SU-DHL-6 (cell line): ENCODE results near the gene EIF4E.

Experiments used
- CTCF ChIP-seq: fragments of 200-600 bp; sonication (generic); IDR thresholded peaks from one replicate; pipeline ENCODE4 v1.5.1; 2017; ENCODE audit warnings: antibody characterized with exemption, mild to moderate bottlenecking, low read length, moderate library complexity; ENCODE audit not compliant: insufficient read depth, poor library complexity, severe bottlenecking
- EZH2phosphoT487 ChIP-seq: fragments of 200-600 bp; sonication (generic), shearing (Covaris generic); conservative IDR thresholded peaks from 2 replicates; pipeline ENCODE4 v1.6.1; 2018; ENCODE audit warnings: mild to moderate bottlenecking, antibody characterized with exemption, low read length, moderate library complexity, mixed read lengths

- TF ChIP-seq CTCF (peak; percentile 27), EZH2phosphoT487 (no peak)
Measured at GRCh38 chr4:98939892-98940298, 11.0 kb upstream of the EIF4E start.
